Measurements from ENCODE around the gene PSMD1.
A peak's percentile ranks its signal among the peaks of the same experiment; 100 is the strongest.
"Not testable (repeated sequence)": the region's sequence is repeated elsewhere in the genome, so short reads cannot be mapped to it uniquely, and the experiment has no call there.

The PSMD1 gene

DNA sequence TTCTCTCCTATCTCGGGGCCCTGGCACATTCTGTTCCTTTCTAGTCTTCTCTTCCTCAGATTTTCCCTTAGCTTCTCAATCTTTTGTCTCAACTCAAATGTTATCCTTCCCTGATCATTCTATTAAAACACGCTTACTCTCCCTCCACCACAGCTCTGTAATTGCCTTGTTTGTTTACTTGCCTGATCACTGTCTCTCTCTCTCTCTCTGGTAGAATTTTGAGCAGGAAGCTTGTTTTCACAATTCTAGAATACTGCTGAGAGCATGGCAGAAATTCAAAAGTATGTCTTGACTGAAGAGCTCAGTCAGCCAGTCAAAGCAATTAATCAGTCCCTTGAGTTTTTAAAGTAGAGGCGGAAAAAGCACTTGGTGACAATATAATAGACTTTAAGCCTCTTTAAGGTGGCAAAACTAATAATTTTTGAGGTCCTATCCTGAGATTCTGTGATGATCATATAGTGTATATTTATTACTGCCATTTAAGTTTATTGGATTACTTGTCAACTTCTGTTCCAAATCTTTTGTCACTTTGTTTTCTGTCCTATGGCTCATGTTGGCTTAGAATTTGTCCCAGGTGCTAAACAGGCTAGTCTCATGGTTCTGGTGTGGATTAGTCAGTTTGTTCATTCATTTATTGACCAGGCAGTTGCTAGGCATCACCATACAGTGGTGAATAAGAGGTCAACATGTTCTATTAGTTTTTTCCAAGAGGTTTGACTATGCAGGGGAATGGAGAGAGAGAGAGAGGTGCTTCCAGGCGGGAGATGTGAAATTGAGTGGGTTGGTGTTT is 2.3 kb downstream of the PSMD1 start:
- no peak for DNase-seq

DNA sequence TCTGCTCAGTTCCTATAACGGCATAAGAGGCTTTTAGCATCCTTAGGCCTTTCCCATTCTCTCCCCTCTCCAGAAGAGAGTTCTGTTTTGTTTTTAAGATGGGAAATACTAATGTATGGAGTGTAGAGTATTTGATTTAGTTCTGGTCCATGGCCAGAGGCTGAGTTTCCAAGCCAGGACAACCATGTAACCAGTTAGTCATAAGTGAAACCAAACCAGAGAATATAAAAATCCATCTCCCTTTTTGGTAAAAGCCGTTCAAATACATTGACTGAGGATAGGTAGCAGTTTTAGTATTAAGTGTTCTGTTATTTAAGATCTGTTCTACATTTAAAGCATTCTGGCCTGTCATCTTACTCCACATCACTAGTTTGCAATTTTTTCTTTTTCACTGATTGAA is 3.1 kb downstream of the PSMD1 start:
- DNase-seq = no peak

DNA sequence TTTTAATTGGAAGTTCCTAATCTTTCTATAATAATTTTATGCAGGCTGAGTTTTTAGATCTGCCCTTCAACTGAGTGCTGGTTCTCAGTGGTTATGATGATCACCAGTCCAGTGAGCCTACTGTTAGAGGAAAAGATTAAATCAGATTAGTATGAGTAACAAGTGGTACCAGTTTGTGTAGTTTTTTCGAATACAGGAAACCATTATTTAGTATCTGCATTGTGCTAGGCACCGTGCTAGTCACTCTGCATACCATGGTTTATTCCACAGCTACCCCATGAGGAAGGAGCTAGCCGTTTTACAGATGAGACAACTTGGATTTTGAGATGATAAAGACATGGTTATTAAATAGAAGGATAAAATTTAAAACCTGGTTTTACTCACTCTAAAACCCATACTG is 6.1 kb downstream of the PSMD1 start:
- no peak for DNase-seq

DNA sequence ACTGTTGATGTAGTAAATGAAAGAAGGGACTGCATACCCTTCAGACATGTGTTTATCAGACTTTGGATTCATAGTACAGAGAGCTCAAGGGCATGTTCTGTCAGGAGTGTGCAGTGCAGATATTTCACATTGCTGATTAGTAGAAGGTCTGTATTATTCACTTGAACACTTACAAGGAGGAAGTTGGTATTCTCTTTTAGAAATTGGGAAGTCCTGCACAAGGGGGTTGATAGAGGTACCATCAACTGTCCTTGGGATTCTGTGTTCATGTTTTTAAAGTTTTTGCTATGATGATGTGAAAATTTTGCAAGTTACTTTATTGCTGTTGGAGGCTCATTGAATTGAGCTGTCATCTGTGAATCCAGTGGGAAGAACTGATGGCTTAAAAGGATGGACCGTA is 6.7 kb downstream of the PSMD1 start:
- peak; percentile 56 for DNase-seq

DNA sequence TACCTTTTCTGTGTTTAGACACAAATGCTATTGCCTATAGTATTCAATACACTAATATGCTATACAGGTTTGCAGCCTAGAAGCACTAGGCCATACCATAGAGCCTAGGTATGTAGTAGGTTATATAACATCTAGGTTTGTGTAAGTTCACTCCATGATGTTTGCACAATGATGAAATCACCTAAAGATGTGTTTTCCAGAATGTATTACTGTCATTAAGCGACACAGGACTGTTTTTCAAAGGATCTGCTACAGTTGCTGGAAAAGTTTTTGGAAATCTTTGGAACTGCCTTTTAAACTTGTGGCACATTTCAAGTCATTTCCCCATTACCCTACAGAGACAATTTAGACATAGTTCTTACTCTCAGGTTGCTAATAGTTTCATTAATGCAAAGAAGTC is 9.3 kb downstream of the PSMD1 start:
- no peak for DNase-seq

DNA sequence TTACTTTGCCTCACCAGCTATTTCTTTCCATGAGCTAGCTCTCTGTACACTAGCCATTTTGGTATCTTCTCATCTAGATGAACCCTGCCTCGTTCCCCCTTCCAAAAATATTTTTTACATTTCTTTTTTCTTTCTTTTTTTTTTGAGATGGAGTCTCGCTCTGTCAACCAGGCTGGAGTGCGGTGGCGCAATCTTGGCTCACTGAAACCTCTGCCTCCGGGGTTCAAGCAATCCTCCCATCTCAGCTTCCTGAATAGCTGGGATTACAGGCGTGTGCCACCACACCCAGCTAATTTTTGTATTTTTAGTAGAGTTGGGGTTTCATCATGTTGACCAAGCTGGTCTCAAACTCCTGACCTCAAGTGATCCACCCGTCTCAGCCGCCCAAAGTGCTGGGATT is 10.9 kb downstream of the PSMD1 start:
- not testable (repeated sequence) for DNase-seq

DNA sequence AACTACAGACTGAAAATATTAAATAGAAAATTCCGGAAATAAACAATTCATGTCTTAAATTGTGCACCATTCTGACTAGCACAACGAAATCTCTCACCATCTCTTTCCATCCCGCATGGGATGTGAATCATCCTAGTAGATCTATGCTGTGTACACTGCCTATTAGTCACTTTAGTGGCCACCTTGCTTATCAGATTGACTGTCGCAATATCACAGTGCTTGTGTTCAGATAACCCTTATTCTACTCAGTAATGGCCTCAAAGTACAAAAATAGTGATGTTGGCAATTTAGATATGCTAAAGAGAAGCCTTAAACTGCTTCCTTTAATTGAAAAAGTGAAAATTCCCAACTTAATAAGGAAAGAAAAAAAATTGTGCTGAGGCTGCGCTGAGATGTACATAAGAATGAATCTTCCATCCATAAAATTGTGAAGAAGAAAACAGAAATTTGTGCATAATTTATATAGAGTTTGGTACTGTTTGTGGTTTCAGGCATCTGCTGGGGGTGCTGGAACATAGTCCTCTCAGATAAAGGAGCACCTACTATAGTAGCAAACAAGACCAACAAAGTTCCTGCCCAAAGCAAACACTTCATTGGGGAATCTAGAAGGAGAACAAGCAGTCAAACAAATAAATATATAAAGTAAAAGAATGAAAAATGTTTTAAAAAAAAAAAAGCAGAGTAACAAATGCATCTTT is 12.0 kb downstream of the PSMD1 start:
- no peak for DNase-seq

DNA sequence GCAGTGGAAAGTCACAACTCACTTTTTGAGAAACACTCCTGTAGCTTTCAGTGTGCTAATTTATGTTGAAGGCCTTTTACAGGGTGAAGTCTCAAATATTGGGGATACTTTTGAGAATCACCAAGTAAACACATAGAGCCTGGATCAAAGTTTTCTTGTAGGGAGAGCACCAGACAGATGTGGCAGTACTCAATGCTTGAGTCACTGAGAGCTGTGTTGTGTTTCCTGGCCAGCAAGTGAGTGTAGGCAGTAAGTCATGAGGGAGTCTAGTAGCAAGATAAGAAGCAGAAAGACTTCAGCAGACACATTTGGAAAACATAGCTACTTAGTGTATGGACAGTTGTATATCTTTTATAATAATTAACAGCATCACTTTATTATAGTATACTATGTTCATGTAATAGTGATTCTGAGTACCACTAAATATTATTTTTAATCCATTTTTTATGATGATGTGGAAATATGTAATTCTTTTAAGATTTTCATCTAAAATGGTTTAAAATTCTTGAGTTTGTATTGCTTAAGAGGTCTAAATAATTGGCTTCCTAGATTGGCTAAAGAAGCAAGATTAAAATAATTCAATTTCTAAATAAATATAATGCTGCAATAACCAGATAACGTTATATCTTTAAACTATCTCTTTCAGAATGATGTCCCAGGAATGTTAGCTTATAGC is 12.8 kb downstream of the PSMD1 start:
- DNase-seq = peak; percentile 19

DNA sequence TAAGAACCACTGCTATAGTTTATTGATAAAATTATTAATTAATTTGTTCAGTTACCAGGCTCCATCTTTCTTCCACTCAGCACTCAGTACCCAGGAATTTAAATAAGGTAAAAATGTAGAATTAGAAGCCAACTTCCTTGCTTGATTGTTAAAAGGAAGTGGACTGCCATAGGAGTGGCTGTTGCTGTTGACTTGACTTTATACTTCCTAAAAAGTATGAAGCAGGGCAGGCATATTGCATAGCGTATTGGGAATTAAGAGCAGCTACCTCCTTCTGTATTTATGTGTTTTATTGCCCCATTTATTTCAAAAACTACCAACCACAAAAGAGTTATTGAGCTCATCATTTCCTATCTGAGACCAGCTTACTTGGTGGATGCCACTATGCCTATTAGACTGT is 27.9 kb downstream of the PSMD1 start:
- no peak for DNase-seq

DNA sequence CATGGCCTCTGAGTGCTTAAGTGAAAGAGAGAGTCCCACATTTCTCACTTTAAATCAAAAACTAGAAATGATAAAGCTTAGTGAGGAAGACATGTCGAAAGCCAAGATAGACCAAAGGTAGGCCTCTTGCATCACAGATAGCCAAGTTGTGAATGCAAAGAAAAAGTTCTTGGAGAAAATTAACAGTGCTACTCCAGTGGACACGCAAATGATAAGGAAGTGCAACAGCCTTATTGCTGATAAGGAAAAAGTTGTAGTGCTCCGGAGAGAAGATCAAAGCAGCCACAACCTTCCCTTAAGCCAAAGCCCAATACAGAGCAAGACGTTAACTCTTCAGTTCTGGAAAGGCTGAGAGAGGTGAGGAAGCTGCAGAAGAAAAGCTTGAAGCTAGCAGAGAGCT is 32.1 kb downstream of the PSMD1 start:
- DNase-seq = peak; percentile 4

DNA sequence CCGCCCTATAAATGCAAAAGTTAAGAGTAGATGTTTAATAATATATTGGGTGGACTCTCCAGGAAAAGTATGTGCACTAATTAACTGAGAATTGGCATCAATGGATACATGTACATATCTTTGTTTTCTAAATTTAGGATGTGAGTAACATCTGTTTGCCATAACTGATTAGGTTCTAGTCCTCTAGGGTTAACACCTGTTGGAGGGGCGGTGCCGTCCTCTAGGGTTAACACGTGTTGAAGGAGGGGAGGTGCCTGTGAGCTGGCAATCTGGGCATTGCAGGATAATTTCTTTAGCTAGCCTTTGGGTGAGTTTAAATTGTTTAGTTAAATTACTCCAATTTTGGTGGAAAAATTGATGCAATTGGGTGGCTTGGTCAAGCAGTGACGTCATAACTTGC is 37.3 kb downstream of the PSMD1 start:
- no peak for DNase-seq

DNA sequence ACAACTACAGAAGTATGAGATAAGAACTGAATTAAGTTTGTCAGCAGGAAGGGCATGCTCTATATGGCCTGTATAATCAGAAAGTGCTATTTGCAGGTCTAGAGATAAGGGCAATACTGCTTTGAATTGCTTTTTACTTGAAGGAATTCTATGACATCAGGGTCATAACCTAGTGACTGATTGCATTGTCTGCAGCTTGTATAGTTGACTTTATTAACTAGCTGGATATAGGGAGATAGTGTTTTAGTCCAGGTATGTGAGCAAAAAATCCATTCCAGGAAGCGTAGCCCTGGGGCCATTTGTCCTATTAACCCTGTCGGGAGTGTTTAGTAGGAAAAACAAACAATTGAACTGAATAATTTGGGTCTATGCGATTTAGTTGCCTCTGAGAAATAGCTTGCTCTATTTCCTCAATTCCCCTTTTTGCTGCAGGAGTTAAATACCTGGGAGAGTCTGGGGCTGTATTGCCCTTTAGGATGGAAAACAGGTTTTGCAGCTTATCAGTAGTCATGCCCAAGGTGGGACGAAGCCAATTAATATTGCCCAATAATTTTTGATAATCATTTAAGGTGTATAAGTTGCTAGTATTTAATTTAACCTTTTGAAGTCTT is 38.2 kb downstream of the PSMD1 start:
- peak; percentile 46 for DNase-seq

DNA sequence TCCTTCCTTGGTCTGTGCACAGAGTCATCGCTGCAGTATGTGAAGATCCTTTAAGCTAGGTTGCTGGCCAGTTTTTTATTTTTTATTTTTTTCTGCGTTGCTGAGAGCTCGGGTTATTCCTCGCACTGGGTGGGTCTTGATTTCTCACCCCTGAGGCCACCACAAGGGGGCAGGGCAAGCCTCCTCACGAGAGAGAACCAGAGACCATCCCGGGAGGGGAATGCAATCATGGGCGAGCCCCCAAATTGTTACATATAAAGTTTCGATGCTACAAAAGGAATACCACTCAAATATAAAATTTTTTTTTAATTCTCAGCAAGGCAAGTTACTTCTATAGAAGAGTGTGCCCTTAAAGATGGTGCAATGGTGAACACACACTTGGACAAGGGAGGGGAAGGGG is 43.3 kb downstream of the PSMD1 start:
- DNase-seq = no peak

DNA sequence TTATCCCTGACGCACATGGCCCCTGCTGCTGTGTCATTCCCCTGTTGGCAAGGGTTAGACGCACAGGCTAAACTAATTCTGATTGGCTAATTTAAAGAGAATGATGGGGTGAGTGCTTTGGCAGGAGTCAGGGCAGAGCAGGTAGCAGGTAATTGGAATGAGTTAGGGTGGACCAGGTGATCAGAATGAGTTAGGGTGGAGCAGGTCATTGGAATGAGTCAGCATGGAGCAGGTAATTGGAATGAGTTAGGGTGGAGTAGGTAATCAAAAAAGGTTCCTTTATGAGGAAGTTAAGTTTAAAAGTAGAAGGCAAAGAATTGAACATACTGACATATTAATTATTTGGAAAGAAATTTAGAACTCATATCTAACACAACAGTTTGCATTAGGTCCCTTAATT is 43.7 kb downstream of the PSMD1 start:
- DNase-seq = not testable (repeated sequence)

DNA sequence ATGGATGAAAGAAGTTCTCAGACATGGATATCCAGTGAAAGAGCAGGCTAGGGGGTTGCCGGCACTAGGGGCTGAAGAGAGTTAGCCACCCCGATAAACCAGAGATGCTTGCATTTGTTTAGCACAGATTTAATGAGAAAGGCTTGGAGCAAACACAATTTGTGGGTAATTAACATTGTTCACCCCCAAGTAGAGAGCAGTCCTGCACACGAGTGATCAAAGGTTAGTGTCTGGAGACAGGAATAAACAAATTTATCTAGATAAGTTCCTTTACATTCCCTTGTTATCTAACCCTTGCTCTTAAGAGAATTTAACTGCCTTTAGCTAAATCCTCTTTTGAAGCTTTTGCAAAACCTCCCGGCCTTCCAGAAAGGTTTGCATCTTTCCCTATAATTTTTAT is 44.3 kb downstream of the PSMD1 start:
- DNase-seq = no peak

DNA sequence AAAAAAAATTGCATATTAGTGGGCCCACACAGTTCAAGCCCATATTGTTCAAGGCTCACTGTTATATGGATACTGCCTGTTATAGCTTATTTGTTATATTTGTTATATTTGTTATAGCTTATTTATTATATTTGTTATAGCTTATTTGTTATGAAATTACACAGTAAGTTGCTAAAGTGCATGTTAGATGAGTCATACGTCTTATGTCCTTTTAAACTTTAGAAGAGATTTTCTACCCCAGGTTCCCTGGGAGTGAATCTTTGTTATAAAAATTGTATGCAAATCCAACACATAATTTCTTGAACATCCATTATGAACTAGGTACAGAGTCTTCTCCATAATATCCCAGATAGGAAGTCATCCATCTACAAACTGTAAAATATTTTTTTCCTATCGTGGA is 46.1 kb downstream of the PSMD1 start:
- DNase-seq = no peak

DNA sequence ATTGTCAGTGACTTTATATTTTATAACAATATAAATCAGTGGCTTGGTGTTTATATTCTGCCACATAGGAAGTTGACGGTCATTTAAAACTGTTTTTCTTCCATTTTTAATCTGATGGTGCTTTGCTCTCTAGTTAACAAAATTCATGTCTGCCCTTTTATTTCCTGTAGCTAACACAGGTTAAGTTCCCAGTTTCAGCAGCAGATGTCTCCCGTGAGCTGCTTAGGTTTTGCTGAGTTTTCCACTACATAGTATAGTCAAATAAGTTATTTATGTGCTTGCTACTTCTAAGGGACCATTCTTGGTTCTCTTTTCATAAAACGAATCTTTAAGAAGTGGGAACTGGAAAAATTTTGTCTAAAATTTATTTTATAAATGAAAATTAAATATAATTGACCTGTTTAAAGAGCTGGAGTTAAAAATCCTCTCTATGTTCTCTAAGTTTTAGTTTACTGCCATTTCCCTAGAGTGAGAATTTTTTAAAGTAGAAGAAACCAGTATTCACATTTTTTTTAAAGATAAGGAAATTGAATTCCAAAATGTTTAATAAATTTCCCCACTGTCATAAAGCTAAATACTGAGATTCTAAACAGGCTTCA is 47.5 kb downstream of the PSMD1 start:
- DNase-seq = peak; percentile 83

DNA sequence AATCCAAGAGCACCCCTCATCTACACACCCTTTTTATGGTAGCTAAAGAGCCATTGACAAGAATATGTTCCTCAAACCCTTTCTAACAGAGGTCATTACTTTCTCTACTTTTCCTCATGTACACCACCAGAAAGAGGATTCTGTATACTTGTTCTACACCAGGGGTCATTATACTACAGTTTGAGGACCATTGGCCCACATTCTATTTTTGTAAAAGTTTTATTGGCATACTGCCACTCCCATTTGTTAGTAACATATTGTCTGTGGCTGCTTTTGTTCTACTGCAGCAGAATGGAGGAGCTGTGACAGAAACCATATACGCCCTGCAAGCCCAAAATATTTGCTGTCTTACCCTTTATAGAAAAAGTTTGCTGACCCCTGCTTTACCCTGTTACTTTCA is 53.9 kb downstream of the PSMD1 start:
- DNase-seq = peak; percentile 11

DNA sequence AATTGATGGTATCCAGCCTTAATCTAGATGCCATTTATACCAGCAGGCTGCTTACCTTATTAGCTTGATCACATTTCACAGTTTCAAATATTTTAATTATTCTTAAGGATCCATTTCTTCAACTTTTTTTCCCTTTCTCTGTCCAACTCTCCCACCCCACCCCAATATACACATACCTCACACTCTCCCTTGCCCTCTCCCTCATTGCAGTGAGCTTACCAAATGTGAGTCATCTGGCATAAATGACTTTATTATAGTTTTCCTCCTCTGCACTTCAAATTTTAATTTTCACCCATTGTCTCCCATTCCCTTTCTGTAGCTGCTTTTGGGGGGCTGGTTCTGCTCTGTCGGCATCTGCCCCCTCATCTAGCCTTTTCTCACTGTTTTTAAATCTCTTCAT is 55.3 kb downstream of the PSMD1 start:
- DNase-seq = no peak

DNA sequence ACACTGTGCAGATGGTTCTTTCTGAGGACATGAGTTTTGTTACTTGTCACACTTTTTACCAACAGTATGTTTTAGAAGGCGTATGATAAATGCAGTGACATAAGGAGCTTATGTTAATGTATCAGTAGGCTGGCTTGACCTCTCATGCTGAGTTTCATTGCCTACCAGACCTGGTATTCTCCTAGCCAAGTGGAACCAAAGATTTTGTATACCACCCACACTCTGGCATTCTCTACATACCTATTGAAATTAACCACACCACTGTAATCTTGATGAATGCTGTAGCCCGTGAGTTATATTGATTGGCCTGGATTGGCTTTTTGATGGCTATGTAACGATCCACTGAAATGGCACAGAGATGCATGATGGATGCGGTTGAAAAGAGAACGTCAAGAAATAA is 56.8 kb downstream of the PSMD1 start:
- no peak for DNase-seq

DNA sequence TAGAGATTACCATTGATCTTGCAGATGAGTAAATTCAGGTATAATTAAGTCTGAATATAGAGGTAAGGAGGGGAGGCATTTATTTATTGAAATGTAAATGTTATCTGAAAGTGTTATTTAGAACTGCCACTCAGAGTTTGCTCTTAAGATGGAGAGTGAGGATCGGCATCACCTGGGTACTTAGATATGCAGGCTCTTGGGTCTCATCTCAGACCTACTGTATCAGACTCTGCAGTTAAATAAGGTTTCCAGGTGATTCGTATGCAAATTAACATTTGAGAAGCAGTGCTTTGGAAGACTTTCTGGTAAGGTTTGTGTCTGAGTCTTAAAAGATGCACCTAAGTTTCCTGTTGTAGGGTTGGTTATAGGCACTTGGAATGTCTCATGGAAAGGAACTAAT is 59.0 kb downstream of the PSMD1 start:
- no peak for DNase-seq

DNA sequence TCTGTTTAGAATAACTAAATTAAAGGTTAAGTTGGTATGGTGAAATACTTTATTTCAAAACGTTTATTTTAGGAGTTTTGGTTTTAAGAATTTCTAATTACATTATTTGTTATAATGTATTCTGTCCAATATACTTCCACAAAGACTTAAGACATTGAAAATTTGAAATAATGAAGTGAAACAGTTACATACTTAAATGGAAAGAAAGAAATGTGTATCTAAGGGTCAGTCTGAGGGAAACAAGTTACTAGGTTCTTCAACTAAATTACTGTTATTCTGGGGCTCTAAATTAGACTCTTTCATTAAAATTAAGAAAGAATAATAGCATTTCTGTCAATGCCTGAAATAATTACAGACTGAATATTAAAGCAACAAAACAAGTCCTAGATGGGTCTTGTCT is 60.5 kb downstream of the PSMD1 start:
- no peak for DNase-seq

DNA sequence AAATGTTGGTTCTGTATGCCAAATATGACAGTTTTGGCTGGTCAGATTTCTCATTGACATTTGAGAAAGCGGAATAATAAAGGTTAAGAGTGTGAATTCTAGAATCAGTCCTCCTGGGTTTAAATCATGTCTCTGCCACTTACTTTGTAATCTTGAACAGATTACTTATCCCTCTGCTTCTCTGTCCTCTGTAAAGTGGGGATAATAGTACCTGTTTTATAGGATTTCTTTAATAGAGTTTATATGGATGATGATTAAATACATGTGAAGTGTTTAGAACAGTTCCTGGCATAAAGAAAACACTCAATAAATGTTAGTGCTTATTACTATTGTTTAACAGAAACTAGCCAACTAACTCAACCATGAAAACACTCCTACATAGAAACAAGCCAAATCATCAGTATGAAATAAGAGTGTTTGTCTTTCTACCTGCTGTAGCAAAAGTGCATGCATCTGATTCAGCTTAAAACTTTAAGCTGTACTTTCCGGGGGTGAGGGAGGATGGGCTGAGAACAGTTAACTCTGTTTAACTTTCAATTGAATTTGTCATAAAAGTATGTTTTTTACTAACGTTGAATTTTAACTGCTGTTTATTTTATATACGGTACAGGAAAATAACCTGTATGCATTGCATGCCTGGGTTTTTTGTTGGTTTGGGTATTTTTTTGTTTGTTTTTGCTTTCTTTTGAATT is 61.4 kb downstream of the PSMD1 start:
- no peak for DNase-seq
